ENCODE data around the gene RTN4R. TPM values are rescaled to one million over a fixed set of nuclear protein-coding genes. Genes with fewer than 3 reads are reported as not detected.

RTN4R gene
- total RNA-seq, 1 donor from 2014 or later: 2.6 TPM

DNA sequence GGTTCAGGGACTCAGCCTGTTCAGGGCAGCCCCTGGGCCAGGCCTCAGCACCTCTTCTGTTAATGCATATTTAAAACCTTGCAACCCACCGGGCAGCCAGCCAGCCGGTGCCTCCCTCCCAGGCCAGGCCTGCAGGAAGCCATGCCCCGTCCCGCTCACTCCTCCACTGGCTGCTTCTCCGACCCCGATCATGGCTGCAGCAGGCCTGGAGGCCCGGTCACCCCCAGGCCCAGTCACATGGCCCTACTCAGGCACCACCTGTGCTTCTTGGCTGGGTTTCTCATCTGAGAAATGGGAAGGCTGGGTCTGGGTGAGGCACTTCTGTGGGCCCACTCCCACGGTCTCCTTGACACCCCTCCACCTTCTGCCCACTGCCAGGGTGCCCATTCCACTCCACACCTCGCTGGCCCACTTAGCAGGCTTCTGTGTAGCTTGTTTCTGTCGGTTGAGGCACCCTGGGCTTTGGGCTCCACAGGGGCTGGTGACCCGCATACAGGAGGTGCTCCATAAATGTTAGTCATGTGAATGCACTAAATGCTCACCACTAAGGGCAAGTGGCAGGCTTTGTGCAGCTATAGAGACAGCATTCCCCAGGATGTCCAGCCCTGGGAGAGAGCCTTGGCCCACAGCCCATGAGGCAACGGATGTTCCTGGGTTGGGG is 11.4 kb downstream of the RTN4R start:
- Histone ChIP-seq H3K36me3 (ENCODE audit: control insufficient read depth in 3 of 3, insufficient read depth in 3 of 3, low read length in 3 of 3) (no peaks in the 10 kb centered on the region), H3K9ac (ENCODE audit: low read depth in 1 of 3, low read length in 3 of 3) (no peak overlapping the region), H3K4me3 (ENCODE audit: low read length in 3 of 3) (no peak overlapping the region), H3K9me3 (ENCODE audit: control insufficient read depth in 3 of 3, low read length in 3 of 3) (no peaks in the 10 kb centered on the region), H3K4me1 (ENCODE audit: control insufficient read depth in 3 of 3, insufficient read depth in 3 of 3, low read length in 3 of 3) (no peaks in the 10 kb centered on the region), H3K27me3 (ENCODE audit: control insufficient read depth in 3 of 3, insufficient read depth in 3 of 3, low read length in 3 of 3) (no peaks in the 10 kb centered on the region), H3K27ac (ENCODE audit: low read depth, low read length) (no peak overlapping the region)

GRCh38 chr22:20256027-20256426 is 12.1 kb downstream of the RTN4R start:
- no peaks in the 10 kb centered on the region for H3K27me3 ChIP-seq (ENCODE audit: control insufficient read depth in 3 of 3, insufficient read depth in 3 of 3, low read length in 3 of 3)

GRCh38 chr22:20254975-20255946 is 12.9 kb downstream of the RTN4R start:
- no peak overlapping the region for H3K4me3 ChIP-seq (ENCODE audit: low read length in 3 of 3)
- H3K4me1 ChIP-seq (ENCODE audit: control insufficient read depth in 3 of 3, insufficient read depth in 3 of 3, low read length in 3 of 3): peaks cover under 1 to 2% (median 1%) of the 10 kb centered on the region in 3 donors
- H3K9me3 ChIP-seq (ENCODE audit: control insufficient read depth in 3 of 3, low read length in 3 of 3): no peaks in the 10 kb centered on the region
- no peaks in the 10 kb centered on the region for H3K27me3 ChIP-seq (ENCODE audit: control insufficient read depth in 3 of 3, insufficient read depth in 3 of 3, low read length in 3 of 3)
- no peak overlapping the region for H3K27ac ChIP-seq (ENCODE audit: low read depth, low read length)
- H3K9ac ChIP-seq (ENCODE audit: low read depth in 1 of 3, low read length in 3 of 3): no peak overlapping the region
- H3K36me3 ChIP-seq (ENCODE audit: control insufficient read depth in 3 of 3, insufficient read depth in 3 of 3, low read length in 3 of 3): no peaks in the 10 kb centered on the region

More at GRCh38 chr22:20256027-20256426, 12.1 kb downstream of the RTN4R start:
- H3K36me3 ChIP-seq (ENCODE audit: control insufficient read depth in 3 of 3, insufficient read depth in 3 of 3, low read length in 3 of 3): no peaks in the 10 kb centered on the region
- H3K4me1 ChIP-seq (ENCODE audit: control insufficient read depth in 3 of 3, insufficient read depth in 3 of 3, low read length in 3 of 3): no peaks in the 10 kb centered on the region
- no peak overlapping the region for H3K4me3 ChIP-seq (ENCODE audit: low read length in 3 of 3)
- H3K9me3 ChIP-seq (ENCODE audit: control insufficient read depth in 3 of 3, low read length in 3 of 3): no peaks in the 10 kb centered on the region
- no peak overlapping the region for H3K9ac ChIP-seq (ENCODE audit: low read depth in 1 of 3, low read length in 3 of 3)
- H3K27ac ChIP-seq (ENCODE audit: low read depth, low read length): no peak overlapping the region

DNA sequence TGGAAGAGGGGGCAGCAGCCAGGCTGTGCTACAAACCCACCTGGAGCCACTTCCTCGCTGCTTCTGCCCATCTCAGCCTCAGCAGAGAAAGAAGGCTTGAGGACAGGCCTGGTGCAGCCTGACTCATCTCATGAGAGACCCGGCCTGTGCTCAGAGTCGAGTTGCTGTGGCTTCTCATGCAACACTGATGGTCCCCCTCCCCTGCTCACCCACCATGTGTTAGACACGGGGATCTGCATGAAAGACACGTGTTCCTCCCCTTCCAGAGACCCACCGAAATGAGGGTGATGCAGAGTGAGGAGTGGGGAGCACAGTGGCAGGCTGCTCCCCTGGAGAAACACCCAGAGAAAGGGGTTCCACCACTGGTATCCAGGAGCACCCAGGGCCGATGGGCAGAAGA is 15.0 kb downstream of the RTN4R start:
- no peak overlapping the region for H3K27ac ChIP-seq (ENCODE audit: low read depth, low read length)
- H3K4me3 ChIP-seq (ENCODE audit: low read length in 3 of 3): no peak overlapping the region
- H3K36me3 ChIP-seq (ENCODE audit: control insufficient read depth in 3 of 3, insufficient read depth in 3 of 3, low read length in 3 of 3): no peaks in the 10 kb centered on the region
- no peaks in the 10 kb centered on the region for H3K9me3 ChIP-seq (ENCODE audit: control insufficient read depth in 3 of 3, low read length in 3 of 3)
- H3K9ac ChIP-seq (ENCODE audit: low read depth in 1 of 3, low read length in 3 of 3): no peak overlapping the region
- no peaks in the 10 kb centered on the region for H3K27me3 ChIP-seq (ENCODE audit: control insufficient read depth in 3 of 3, insufficient read depth in 3 of 3, low read length in 3 of 3)
- H3K4me1 ChIP-seq (ENCODE audit: control insufficient read depth in 3 of 3, insufficient read depth in 3 of 3, low read length in 3 of 3): peaks cover 19 to 22% (median 20%) of the 10 kb centered on the region in 3 donors

DNA sequence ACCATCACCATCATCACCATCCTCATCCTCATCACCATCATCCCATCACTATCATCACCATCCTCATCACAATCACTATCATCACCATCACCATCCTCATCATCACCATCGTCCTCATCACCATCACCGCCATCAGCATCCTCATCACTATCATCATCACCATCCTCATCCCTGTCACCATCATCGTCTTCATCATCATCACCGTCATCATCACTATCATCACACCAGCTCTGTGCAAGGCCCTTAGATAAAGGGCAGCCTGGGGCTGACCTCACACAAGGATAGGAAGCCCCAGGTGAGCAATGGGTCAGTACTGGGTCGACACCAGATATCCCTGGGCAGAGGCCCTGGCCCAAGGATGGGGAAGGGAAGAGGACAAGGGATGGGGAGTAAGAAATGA is 16.1 kb downstream of the RTN4R start:
- Histone ChIP-seq H3K4me1 (ENCODE audit: control insufficient read depth in 3 of 3, insufficient read depth in 3 of 3, low read length in 3 of 3) (peaks cover 19 to 30% (median 23%) of the 10 kb centered on the region in 3 donors), H3K27ac (ENCODE audit: low read depth, low read length) (no peak overlapping the region), H3K9me3 (ENCODE audit: control insufficient read depth in 3 of 3, low read length in 3 of 3) (no peaks in the 10 kb centered on the region), H3K4me3 (ENCODE audit: low read length in 3 of 3) (no peak overlapping the region), H3K36me3 (ENCODE audit: control insufficient read depth in 3 of 3, insufficient read depth in 3 of 3, low read length in 3 of 3) (no peaks in the 10 kb centered on the region), H3K9ac (ENCODE audit: low read depth in 1 of 3, low read length in 3 of 3) (no peak overlapping the region), H3K27me3 (ENCODE audit: control insufficient read depth in 3 of 3, insufficient read depth in 3 of 3, low read length in 3 of 3) (no peaks in the 10 kb centered on the region)

- Histone ChIP-seq H3K9me3 (ENCODE audit: control insufficient read depth in 3 of 3, low read length in 3 of 3) (no peaks in the 10 kb centered on the region), H3K27me3 (ENCODE audit: control insufficient read depth in 3 of 3, insufficient read depth in 3 of 3, low read length in 3 of 3) (no peaks in the 10 kb centered on the region), H3K4me3 (ENCODE audit: low read length in 3 of 3) (no peak overlapping the region), H3K4me1 (ENCODE audit: control insufficient read depth in 3 of 3, insufficient read depth in 3 of 3, low read length in 3 of 3) (peaks cover 19 to 35% (median 26%) of the 10 kb centered on the region in 3 donors), H3K9ac (ENCODE audit: low read depth in 1 of 3, low read length in 3 of 3) (no peak overlapping the region), H3K36me3 (ENCODE audit: control insufficient read depth in 3 of 3, insufficient read depth in 3 of 3, low read length in 3 of 3) (no peaks in the 10 kb centered on the region), H3K27ac (ENCODE audit: low read depth, low read length) (no peak overlapping the region)
These were observed 16.6 kb downstream of the RTN4R start for GRCh38 chr22:20251491-20251890.

DNA sequence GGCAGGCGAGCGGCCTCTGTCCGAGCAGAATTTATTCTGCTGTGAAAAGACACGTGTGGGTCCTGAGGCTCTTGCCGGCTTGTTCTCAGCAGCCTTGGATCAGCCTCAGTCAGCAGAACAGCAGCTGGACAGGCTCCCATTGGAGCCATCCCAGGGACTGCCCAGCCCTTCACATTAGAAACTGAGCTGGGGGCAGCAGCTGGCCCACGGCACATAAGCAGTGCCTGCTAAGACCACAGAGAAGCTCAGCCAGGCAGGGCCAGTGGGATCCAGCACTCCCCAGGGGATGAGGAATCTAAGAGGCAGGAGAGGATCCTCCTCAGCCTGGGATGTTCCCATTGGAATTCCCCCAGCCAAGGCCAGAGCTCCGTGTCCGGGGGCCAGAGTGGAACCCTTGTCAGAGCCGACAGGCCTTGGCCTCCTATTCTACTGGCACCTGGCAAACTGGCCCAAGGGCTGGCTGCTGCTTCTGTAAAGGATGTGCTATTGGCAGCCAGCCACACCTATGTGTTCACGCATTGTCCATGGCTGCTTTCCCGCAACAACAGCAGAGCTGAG is 18.2 kb downstream of the RTN4R start:
- H3K4me3 ChIP-seq (ENCODE audit: low read length in 3 of 3): no peak overlapping the region
- no peaks in the 10 kb centered on the region for H3K9me3 ChIP-seq (ENCODE audit: control insufficient read depth in 3 of 3, low read length in 3 of 3)
- H3K4me1 ChIP-seq (ENCODE audit: control insufficient read depth in 3 of 3, insufficient read depth in 3 of 3, low read length in 3 of 3): peaks cover 19 to 35% (median 26%) of the 10 kb centered on the region in 3 donors
- no peaks in the 10 kb centered on the region for H3K36me3 ChIP-seq (ENCODE audit: control insufficient read depth in 3 of 3, insufficient read depth in 3 of 3, low read length in 3 of 3)
- H3K27ac ChIP-seq (ENCODE audit: low read depth, low read length): no peak overlapping the region
- H3K27me3 ChIP-seq (ENCODE audit: control insufficient read depth in 3 of 3, insufficient read depth in 3 of 3, low read length in 3 of 3): peaks cover 0 to under 1% (median 0%) of the 10 kb centered on the region in 3 donors
- H3K9ac ChIP-seq (ENCODE audit: low read depth in 1 of 3, low read length in 3 of 3): no peak overlapping the region

- Histone ChIP-seq H3K27me3 (ENCODE audit: control insufficient read depth in 3 of 3, insufficient read depth in 3 of 3, low read length in 3 of 3) (peaks cover 0 to 4% (median 4%) of the 10 kb centered on the region in 3 donors), H3K9ac (ENCODE audit: low read depth in 1 of 3, low read length in 3 of 3) (no peak overlapping the region), H3K4me1 (ENCODE audit: control insufficient read depth in 3 of 3, insufficient read depth in 3 of 3, low read length in 3 of 3) (peaks cover 23 to 41% (median 29%) of the 10 kb centered on the region in 3 donors), H3K9me3 (ENCODE audit: control insufficient read depth in 3 of 3, low read length in 3 of 3) (no peaks in the 10 kb centered on the region), H3K36me3 (ENCODE audit: control insufficient read depth in 3 of 3, insufficient read depth in 3 of 3, low read length in 3 of 3) (no peaks in the 10 kb centered on the region), H3K27ac (ENCODE audit: low read depth, low read length) (no peak overlapping the region), H3K4me3 (ENCODE audit: low read length in 3 of 3) (no peak overlapping the region)
These were observed 19.6 kb downstream of the RTN4R start for GRCh38 chr22:20248461-20248978.

DNA sequence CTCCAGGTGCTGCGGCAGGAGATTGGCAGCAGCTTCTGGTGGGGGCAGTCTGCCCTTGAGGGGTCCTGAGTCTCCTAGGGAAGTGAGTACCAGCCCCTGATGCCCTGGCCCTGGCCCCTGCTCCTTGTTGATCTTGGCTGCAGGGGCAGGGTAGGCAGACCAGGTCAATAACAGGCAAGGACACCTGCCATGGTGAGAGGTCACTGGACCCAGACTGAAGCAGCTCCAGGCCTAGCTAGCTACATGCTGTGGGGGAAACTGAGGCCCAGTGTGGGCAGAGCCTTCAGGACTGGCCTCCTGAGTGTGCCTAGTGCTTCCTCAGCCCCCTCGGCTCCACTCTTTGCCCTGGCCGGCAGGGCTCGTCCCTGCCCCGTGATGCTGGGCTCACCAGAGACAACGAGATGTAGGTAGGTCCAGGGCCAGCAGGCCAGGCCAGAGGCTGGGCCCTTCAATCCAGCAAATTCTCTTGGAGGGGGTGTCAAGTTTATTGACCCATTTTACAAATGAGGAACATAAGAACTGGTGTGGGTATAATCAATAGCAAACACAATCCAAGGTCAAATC is 20.4 kb downstream of the RTN4R start:
- peaks cover 29 to 49% (median 37%) of the 10 kb centered on the region in 3 donors for H3K4me1 ChIP-seq (ENCODE audit: control insufficient read depth in 3 of 3, insufficient read depth in 3 of 3, low read length in 3 of 3)

More for the DNA sequence above, 20.4 kb downstream of the RTN4R start:
- H3K9me3 ChIP-seq (ENCODE audit: control insufficient read depth in 3 of 3, low read length in 3 of 3): no peaks in the 10 kb centered on the region
- H3K36me3 ChIP-seq (ENCODE audit: control insufficient read depth in 3 of 3, insufficient read depth in 3 of 3, low read length in 3 of 3): no peaks in the 10 kb centered on the region
- peak overlapping the region in 2 of 3 donors; percentile 23 to 40 for H3K9ac ChIP-seq (ENCODE audit: low read depth in 1 of 3, low read length in 3 of 3)
- H3K4me3 ChIP-seq (ENCODE audit: low read length in 3 of 3): no peak overlapping the region
- H3K27me3 ChIP-seq (ENCODE audit: control insufficient read depth in 3 of 3, insufficient read depth in 3 of 3, low read length in 3 of 3): peaks cover under 1 to 7% (median 4%) of the 10 kb centered on the region in 3 donors
- no peak overlapping the region for H3K27ac ChIP-seq (ENCODE audit: low read depth, low read length)

Measured in skeletal muscle tissue (tissue), 4 donors.